H4 (cell line): Measurements from ENCODE around the gene RBMS2. TPM values are rescaled to one million over a fixed set of nuclear protein-coding genes. Genes with fewer than 3 reads are reported as not detected.
"Not testable (repeated sequence)": the region's sequence is repeated elsewhere in the genome, so short reads cannot be mapped to it uniquely, and the experiment has no call there.

Experiments used
- DNase-seq: peaks from one replicate; pipeline ENCODE4 v3.0.0-alpha.2; 2015; ENCODE audit warnings: low spot score
- total RNA-seq: library from RNA; depleted of rRNA; stranded (reverse); fragments of >200 nt; shearing (Covaris generic); gene quantifications from 2 replicates; pipeline ENCODE4 v1.2.3, GENCODE V29; 2014; rRNA removed

RBMS2 gene
- total RNA-seq: 6.8 and 11.6 TPM in 2 replicates

DNA sequence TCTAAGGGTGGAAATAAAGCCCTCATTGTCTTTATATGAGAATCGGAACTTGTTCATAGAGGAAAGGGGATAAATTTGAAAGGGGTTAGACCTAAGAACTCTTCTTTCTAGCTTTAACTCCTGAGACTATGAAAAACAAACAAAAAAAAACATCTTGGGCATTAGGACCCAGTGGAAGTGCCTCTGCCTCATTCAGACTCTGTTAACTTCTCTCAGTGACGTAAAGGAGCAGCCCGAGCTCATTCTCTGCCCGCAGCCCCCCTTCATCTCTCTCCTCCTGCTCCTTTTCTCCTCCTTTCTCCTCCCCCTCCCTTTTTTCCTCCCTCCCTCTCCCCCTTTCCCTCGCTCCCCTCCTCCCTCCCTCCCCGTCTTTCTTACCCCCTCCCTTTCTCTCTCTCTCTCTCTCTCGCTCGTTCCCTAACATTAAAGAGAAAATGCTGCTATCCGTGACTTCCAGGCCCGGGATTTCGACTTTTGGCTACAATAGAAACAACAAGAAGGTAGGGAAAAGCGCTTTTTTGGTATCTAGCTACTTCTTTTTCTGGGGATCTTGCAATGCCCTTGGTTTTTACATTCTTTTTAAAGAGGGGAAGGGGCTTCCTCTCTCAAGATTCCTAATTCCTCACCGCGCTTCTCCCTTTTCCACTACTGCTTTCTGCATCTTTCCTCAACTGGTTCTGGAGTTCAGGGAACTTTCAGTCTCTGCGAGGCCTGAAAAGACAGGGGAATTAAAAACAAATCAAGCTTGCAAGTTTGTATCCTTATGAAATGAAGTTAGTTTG, at the start of gene RBMS2:
TSS of gene RBMS2 (plus strand) at position 231 of the 782 bp plus-strand sequence. CDS start at position 435, 204 bp downstream.
- peak; percentile 95 for DNase-seq

DNA sequence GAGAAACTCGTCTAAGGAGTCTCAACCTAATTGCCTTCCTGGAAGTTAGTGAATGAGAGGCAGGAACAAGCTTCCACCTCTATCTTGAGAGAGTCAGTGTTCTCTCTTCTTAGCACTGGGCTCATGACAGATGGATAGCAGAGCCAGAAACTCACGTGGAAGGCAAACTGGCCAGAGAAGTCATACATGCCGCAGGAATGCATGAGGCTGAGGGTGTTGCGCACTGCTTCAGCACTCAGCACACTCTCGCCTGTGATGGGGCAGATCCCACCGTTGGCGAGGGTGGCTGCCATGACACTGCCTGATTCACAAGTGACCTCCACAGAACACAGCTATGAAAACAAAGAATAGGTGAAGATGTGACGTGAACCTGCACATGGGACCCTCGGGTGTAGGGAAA, 47.2 kb upstream of the RBMS2 start:
- no peak for DNase-seq

GRCh38 chr12:56476143-56476542, 45.5 kb upstream of the RBMS2 start:
- no peak for DNase-seq

DNA sequence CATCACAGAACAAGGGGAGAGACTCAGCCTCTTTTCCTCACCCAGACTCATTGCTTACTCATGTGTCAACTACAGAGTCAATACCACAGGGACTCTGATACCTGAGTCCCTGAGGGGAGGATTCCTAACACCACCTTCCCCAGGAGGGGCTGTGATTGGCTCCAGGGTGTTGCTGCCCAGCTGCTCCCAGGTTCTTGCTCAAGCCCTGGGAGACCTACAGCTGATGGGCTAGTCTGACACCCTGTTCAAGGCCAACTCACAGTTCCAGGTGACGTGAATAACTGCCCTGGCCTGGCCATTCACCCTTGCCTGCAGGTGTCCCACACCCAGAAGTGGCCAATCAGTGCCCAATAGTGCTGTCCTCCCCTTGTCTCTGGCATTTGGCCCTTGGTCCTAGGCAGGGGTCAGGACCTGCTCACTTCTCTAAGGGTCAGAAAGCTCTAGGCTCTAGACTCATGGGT, 44.6 kb upstream of the RBMS2 start:
- no peak for DNase-seq

DNA sequence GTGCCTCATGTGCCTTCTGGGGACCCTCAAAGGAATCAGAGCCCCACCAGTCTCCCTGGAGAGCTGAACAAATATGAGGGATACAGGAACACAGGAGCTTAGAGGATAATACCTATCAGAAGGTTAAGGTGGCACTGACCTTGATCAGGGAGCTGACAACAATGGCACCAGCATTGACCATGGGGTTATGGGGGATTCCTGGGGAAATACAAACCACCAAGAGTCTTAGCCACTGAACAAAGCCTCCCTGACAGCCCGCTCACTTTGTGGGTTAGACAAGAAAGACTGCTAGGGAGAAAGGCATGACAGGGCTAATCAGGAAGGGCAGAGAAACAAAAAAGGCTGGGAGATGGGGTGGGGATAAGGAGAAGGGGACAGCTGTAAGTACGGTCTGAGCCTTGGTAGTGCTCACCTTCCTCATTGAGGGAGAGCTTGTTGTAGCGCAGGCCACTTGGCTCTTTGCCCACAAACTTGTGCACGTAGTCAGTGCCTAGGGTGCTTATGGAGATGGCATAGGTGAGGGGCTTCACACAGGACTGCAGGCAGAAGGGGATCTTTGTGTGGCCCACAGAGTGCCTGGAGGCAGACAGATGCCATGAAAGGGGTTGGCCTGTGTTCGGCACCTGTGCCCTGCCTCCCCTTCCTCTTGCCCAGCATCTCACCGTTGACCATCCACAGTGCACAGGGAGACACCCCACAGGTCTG, 43.9 kb upstream of the RBMS2 start:
- DNase-seq: no peak

GRCh38 chr12:56479625-56480024, 42.0 kb upstream of the RBMS2 start:
- no peak for DNase-seq

- no peak for DNase-seq
These were observed 37.1 kb upstream of the RBMS2 start for GRCh38 chr12:56484566-56484965.

DNA sequence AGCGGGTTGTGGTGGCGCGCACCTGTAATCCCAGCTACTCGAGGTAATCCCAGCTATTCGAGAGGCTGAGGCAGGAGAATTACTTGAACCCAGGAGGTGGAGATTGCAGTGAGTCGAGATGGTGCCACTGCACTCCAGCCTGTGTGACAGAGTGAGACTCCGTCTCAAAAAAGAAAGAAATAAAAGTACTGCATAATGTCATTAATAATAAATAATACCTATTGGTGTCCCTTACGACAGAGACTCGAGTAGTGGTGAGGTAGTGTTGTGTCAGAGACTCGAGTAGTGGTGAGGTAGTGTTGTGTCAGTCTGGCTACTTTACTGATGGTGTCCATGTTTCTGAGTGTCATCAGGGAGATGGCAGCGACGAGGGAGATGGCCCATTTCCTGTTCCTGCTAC, 34.9 kb upstream of the RBMS2 start:
- DNase-seq: no peak

DNA sequence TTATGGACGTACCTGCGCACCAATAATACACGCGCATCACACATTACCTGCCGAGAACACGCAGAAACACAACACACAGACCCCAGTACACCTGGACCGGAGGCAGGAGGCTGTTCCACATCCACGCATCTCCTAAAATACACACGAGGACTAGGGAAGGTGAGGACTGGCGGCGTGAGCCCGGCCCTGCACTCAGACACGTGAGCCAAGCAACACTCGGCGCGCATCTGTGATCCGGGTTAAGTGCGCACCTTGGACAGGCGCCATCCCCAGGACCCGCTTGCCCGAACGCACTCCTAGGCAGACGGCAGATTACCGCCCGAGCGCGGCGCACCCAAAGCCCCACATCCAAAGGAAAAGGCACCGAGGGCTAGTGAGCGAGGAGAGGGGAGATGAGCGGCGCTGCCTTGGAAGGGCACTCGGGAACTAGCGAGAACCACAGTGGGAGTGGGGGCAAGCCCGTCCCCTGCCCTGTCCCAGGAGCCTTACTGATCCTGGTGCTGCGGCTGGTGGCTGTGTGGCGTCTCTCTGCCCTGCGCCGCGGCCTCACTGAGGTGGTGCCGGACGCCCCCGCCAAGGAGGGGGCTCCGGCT, 34.1 kb upstream of the RBMS2 start:
- DNase-seq: no peak

DNA sequence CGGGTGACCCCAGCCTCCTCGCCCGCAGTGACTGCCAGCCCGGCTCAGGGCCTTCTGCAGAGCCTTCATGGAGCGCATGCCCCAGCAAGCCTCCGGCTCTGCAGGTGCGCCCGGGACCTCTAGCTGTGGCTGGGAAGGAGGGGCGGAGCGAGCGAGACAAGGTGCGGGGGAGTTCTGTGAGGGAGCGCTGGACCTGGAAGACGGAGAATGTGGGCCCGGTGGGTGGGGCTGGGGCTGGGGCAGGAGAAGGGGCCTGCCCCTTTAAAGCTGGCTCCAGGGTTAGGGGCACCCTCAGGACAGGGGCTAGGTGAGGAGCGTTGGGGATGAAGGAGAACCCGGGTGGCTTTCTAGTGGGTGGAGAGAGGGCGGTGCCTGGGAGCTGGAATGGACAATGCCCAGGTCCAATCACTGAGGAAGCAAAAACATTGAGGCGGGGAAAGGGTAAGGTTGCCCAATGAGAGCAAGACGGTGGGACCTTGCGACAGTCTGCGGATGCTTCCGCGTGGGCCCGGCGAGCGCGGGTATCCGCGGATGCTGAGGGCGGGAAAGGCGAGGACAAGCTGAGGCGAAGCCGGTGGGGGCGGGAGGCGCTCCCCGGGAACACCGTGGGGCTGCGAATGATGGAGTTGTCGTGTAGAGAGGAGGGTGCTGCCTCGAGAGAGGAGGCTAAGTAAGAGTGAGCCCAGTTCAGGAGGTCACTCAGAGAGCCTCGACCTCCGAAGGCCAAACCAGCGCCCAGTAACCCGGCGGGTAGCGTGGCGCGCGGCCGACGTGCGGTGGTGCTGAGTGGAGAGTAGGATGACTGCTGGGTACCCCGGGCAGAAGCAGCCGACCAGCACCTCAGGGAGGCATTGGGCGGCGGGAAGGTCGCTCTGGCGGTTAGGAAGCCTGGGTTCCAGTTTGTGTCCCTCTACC, 33.3 kb upstream of the RBMS2 start, which contains the start of gene GLS2:
TSS of gene GLS2 (minus strand) at position 121 of the 915 bp plus-strand sequence. CDS start at position 78, 43 bp downstream.
- no peak for DNase-seq

- DNase-seq: no peak
These were observed 31.3 kb upstream of the RBMS2 start for GRCh38 chr12:56490360-56490759.

DNA sequence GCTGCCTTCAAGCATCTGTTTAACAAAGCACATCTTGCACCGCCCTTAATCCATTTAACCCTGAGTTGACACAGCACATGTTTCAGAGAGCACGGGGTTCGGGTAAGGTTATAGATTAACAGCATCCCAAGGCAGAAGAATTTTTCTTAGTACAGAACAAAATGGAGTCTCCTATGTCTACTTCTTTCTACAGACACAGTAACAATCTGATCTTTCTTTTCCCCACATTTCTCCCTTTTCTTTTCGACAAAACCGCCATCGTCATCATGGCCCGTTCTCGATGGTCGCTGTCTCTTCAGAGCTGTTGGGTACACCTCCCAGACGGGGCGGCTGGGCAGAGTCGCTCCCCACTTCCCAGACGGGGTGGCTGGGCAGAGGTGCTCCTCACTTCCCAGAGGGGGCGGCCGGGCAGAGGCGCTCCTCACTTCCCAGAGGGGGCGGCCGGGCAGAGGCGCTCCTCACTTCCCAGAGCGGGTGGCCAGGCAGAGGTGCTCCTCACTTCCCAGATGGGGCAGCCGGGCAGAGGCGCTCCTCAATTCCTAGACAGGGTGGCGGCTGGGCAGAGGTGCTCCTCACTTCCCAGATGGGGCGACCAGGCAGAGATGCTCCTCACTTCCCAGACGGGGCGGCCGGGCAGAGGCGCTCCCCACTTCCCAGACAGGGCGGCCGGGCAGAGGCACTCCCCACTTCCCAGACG, 28.1 kb upstream of the RBMS2 start:
- not testable (repeated sequence) for DNase-seq

DNA sequence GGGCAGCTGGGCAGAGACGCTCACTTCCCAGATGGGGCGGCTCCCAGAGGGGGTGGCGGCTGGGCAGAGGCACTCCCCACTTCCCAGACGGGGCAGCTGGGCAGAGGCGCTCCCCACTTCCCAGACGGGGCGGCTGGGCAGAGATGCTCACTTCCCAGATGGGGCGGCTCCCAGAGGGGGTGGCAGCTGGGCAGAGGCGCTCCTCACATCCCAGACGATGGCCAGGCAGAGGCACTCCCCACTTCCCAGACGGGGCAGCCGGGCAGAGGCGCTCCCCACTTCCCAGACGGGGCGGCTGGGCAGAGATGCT, 27.6 kb upstream of the RBMS2 start:
- not testable (repeated sequence) for DNase-seq

DNA sequence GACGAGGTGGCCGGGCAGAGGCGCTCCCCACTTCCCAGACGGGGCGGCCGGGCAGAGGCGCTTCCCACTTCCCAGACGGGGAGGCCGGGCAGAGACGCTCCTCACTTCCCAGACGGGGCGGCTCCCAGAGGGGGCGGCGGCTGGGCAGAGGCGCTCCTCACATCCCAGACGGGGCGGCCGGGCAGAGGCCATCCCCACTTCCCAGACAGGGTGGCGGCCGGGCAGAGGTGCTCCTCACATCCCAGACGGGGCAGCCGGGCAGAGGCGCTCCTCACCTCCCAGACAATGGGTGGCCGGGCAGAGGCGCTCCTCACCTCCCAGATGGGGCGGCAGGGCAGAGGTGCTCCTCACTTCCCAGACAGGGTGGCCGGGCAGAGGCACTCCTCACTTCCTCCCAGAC, 27.1 kb upstream of the RBMS2 start:
- DNase-seq: not testable (repeated sequence)

DNA sequence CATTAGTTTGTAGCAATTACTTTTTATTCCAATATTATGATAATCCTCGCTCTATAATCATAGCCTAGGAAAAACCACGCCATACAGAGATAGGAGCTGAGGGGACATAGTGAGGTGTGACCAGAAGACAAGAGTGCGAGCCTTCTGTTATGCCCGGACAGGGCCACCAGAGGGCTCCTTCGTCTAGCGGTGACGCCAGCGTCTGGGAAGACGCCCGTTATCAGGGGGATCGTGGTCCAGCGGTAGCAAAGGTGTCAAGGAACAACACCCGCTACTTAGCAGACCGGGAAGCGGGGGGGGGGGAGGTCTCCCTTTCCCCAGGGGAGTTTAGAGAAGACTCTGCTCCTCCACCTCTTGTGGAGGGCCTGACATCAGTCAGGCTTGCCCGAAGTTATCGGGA, 24.9 kb upstream of the RBMS2 start:
- not testable (repeated sequence) for DNase-seq

DNA sequence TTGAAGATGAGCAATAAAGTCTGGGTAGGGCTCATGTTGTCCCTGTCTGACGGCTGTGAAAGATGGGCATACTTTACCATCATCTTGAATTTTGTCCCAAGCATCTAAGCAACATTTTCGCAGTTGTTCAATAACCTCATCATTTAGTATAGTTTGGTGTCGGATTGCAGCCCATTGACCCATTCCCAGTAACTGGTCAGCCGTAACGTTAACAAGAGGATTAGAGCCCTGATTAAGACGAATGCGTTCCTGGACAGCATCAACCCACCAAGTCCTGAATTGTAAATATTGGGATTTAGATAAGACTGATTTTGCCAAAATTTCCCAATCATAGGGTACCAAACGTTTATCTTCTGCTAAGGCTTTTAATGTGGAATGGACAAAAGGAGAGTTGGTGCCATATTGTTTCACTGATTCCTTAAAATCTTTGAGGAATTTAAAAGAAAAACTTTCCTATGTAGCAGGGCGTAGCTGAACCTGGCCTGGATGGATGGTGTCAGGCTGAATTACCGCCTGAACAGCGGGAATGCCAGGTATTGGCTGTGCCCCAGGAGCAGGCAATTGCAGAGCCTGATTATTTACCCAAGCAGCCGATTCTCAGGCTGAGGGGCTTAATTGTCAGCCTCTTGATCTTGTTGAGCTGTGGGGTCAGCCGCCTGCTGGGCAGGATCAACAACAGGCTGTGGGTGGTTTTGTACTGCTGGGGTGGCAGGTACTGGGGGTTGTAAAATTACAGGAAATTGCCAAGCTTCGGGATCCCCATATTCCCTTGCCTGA, 23.3 kb upstream of the RBMS2 start:
- DNase-seq: not testable (repeated sequence)

GRCh38 chr12:56499452-56499851, 22.2 kb upstream of the RBMS2 start:
- DNase-seq: not testable (repeated sequence)

DNA sequence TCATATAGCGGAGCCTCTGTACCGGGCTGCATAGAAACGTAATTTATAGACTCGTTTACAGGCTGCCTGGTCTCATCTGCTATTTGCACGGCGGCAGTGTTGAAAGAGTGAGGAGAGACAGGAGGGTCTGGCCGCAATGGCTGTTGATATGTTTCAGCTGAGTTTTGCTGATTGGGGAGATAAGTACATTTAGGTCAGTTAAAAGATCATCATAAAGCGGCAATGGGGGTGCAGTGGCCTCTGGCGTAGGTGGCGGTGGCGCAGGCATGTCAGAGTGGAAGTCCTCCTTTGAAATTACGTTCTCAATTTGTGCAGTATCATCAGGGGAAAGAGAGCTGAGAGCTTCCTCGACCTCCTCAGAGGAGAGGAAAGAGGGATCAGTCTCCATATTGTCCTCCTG, 21.7 kb upstream of the RBMS2 start:
- DNase-seq: not testable (repeated sequence)

DNA sequence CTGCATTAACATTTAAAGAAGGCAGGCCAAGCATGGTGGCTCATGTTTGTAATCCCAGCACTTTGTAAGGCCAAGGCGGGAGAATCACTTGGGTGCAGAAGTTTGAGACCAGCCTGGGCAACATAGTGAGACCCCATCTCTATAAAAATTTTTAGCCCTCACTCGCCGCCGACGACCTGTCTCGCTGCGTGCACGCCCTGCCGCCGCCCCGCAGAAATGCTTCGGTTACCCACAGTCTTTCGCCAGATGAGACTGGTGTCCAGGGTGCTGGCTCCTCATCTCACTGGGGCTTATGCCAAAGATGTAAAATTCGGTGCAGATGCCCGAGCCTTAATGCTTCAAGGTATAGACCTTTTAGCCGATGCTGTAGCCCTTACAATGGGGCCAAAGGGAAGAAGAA, 10.8 kb upstream of the RBMS2 start:
- DNase-seq: no peak

DNA sequence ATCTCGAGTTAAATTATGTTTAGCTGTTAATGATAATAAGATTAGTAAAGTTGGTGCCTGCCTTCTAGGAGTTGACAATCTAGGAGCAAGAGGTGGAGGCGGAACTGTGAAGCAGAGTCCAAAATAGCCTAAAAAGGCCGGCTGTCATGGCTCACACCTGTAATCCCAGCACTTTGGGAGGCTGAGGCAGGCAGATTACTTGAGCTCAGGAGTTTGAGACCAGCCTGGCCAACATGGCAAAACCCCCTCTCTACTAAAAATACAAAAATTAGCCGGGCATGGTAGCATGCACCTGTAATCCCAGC, 7.7 kb upstream of the RBMS2 start:
- not testable (repeated sequence) for DNase-seq
